ENCODE measurements around the gene SPRN. TPM values are rescaled to one million over a fixed set of nuclear protein-coding genes. Genes with fewer than 3 reads are reported as not detected.

Gene SPRN
- total RNA-seq, 1 experiment from 2014 or later, result not detected

GRCh38 chr10:133421336-133422222 is 2.8 kb downstream of the SPRN start:
- DNase-seq (ENCODE audit: low spot score), result no peak
- no TSS peak for BruUV-seq (replicated peaks)
- H3K4me1 ChIP-seq (ENCODE audit: insufficient read depth, low read length, poor library complexity, severe bottlenecking), result no peaks in the 10 kb centered on the region
- no peak overlapping the region for H3K4me3 ChIP-seq (ENCODE audit: low read depth, low read length, poor library complexity, severe bottlenecking)
- POLR2A ChIA-PET (ENCODE audit: low non-redundant PET), result no interaction called here
- H3K9me3 ChIP-seq (ENCODE audit: low read depth, low read length, poor library complexity, severe bottlenecking), result no peaks in the 10 kb centered on the region
- H3K36me3 ChIP-seq (ENCODE audit: insufficient read depth, low read length, poor library complexity, severe bottlenecking), result no peaks in the 10 kb centered on the region
- intact Hi-C loops (cut with micrococcal nuclease; ENCODE audit: unreplicated experiment), result no loop called here
- H3K27me3 ChIP-seq (replicated peaks; ENCODE audit: insufficient read depth, low read depth, low read length, poor library complexity), result no peaks in the 10 kb centered on the region
- TF ChIP-seq EZH2 (IDR thresholded peaks at IDR 0.05; ENCODE audit: borderline replicate concordance, low read depth, low read length, poor library complexity, severe bottlenecking) (no peak), CTCF (conservative IDR thresholded peaks at IDR 0.05; ENCODE audit: low read depth, low read length) (no peak)
- CTCF ChIA-PET, result no interaction called here
- no peak overlapping the region for H3K27ac ChIP-seq (ENCODE audit: low read depth, low read length, poor library complexity, severe bottlenecking)

- H3K9me3 ChIP-seq (ENCODE audit: low read depth, low read length, poor library complexity, severe bottlenecking), result no peaks in the 10 kb centered on the region
- H3K4me1 ChIP-seq (ENCODE audit: insufficient read depth, low read length, poor library complexity, severe bottlenecking), result no peaks in the 10 kb centered on the region
- H3K27me3 ChIP-seq (replicated peaks; ENCODE audit: insufficient read depth, low read depth, low read length, poor library complexity), result no peaks in the 10 kb centered on the region
- ChIA-PET POLR2A (ENCODE audit: low non-redundant PET) (no interaction called here), CTCF (no interaction called here)
- H3K4me3 ChIP-seq (ENCODE audit: low read depth, low read length, poor library complexity, severe bottlenecking), result no peak overlapping the region
- TF ChIP-seq CTCF (conservative IDR thresholded peaks at IDR 0.05; ENCODE audit: low read depth, low read length) (no peak), EZH2 (IDR thresholded peaks at IDR 0.05; ENCODE audit: borderline replicate concordance, low read depth, low read length, poor library complexity, severe bottlenecking) (no peak)
- BruUV-seq (replicated peaks), result no TSS peak
- H3K27ac ChIP-seq (ENCODE audit: low read depth, low read length, poor library complexity, severe bottlenecking), result no peak overlapping the region
- H3K36me3 ChIP-seq (ENCODE audit: insufficient read depth, low read length, poor library complexity, severe bottlenecking), result peaks cover 2% of the 10 kb centered on the region
- no peak for DNase-seq (ENCODE audit: low spot score)
- intact Hi-C loops (cut with micrococcal nuclease; ENCODE audit: unreplicated experiment), result no loop called here
These were observed 3.8 kb downstream of the SPRN start for GRCh38 chr10:133420579-133420978.

GRCh38 chr10:133420028-133420427 is 4.4 kb downstream of the SPRN start:
- H3K9me3 ChIP-seq (ENCODE audit: low read depth, low read length, poor library complexity, severe bottlenecking), result no peaks in the 10 kb centered on the region
- H3K36me3 ChIP-seq (ENCODE audit: insufficient read depth, low read length, poor library complexity, severe bottlenecking), result peaks cover 5% of the 10 kb centered on the region
- intact Hi-C loops (cut with micrococcal nuclease; ENCODE audit: unreplicated experiment), result no loop called here
- no TSS peak for BruUV-seq (replicated peaks)
- no peak overlapping the region for H3K4me3 ChIP-seq (ENCODE audit: low read depth, low read length, poor library complexity, severe bottlenecking)
- H3K27ac ChIP-seq (ENCODE audit: low read depth, low read length, poor library complexity, severe bottlenecking), result no peak overlapping the region
- no peaks in the 10 kb centered on the region for H3K27me3 ChIP-seq (replicated peaks; ENCODE audit: insufficient read depth, low read depth, low read length, poor library complexity)
- TF ChIP-seq EZH2 (IDR thresholded peaks at IDR 0.05; ENCODE audit: borderline replicate concordance, low read depth, low read length, poor library complexity, severe bottlenecking) (no peak), CTCF (conservative IDR thresholded peaks at IDR 0.05; ENCODE audit: low read depth, low read length) (no peak)
- ChIA-PET POLR2A (ENCODE audit: low non-redundant PET) (no interaction called here), CTCF (no interaction called here)
- no peaks in the 10 kb centered on the region for H3K4me1 ChIP-seq (ENCODE audit: insufficient read depth, low read length, poor library complexity, severe bottlenecking)
- DNase-seq (ENCODE audit: low spot score), result no peak

All from A673 (cell line).